Stimulated activated CD4-positive, alpha-beta T cell treated with anti-CD3 and anti-CD28 coated beads, Interleukin-12 subunit alpha, Interleukin-12 subunit beta, amount 100 ng/mL, for 48 hours (primary cell): Measurements from ENCODE around the gene PPP1R16B.
"Not testable (repeated sequence)": the region's sequence is repeated elsewhere in the genome, so short reads cannot be mapped to it uniquely, and the experiment has no call there.

Experiments
- DNase-seq, 3 donors: peaks; one replicate each; pipeline ENCODE4 v3.0.0-alpha.2; 2020; ENCODE audit warnings: low read depth in 2 of 3, low spot score in 1 of 3

Gene PPP1R16B

DNA sequence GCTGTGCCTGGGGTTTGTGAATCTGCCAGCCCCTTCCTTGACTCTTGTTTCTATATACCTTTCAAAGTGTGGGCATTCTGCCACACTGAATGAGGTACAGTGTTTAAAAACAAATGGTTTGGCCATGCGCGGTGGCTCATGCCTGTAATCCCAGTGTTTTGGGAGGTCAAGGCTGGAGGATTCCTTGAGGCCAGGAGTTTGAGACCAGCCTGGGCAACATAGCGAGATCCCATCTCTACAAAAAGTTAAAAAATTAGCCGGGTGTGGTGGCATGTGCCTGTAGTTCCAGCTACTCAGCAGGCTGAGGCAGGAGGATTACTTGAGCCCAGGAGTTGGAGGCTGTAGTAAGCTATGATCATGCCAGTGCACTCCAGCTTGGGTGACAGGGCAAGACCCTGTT lies 126.5 kb downstream of the PPP1R16B start:
- DNase-seq = no peak

- no peak for DNase-seq
Measured at GRCh38 chr20:38932457-38933120, 127.1 kb downstream of the PPP1R16B start.

DNA sequence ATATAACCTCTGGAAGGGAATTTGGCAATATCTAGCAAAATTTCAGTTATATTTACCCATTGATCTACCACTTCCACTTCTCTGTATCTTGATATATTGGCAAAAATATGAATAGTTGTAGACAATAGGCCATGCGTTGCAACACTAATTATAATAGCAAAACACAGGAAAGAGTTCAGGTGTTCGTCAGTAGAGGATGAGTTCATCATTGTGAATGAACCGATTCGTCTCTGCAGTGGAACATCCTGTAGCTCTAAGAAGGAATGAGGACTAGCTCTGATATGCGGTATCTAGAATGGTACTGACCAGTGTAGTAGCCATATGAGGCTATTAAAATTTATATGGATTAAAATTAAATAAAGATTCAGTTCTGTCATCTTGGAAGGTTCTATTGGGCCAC lies 129.0 kb downstream of the PPP1R16B start:
- no peak for DNase-seq

DNA sequence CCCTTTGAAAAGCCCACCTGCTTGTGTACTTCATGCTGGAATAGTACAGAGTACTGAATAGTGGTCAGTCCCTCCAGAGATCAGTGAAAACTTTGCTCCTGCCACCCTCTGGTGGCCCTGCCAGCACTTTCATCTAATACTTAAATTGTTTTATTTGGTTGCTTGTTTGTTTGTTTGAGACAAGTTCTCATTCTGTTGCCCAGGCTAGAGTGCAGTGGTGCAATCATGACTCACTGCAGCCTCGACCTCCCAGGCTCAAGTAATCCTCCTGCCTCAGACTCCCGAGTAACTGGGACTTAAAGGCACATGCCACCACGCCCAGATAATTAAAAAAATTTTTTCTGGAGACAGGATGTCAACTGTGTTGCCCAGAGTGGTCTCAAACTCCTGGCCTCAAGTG lies 129.8 kb downstream of the PPP1R16B start:
- DNase-seq = no peak

DNA sequence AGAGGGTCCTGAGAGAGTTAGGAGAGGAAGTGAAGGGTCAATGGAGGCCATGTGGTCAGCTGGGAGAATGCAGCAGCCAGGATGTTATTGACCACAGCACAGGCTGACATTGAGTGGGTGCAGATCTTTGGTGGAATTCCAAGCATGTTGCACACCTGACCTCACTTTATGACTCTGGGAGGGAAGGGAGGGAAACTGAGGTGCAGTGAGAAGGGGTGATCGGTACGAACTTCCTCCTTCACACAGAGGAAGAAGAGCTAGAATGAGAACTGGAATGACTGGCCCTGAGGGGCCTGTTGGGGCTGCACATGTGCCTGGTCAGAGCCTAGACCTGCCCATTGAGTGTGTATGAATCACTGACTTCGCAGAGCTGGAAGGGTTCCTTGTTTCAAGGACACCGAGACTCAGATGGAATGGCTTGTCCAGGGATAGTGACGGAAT lies 130.5 kb downstream of the PPP1R16B start:
- no peak for DNase-seq

DNA sequence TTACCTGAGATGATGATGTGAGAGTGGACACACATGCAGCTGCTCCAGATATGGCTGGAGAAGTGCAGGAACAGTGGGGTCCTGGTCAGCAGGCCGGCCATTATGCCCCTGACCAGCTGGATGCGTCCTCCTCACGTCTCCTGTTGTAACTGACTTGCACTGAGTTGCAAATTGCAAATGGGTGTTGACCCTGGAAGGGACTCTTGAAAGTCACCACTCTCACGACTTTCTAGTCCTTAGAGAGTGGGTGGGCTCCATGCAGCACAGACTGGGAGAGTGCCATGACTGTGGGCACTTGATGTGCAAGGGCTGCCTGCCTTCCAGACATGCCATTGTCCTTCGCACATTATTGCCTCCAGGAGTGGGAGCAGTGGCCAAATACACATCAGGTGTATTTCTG lies 131.5 kb downstream of the PPP1R16B start:
- no peak for DNase-seq

GRCh38 chr20:38937978-38938473 lies 132.5 kb downstream of the PPP1R16B start:
- DNase-seq = no peak

DNA sequence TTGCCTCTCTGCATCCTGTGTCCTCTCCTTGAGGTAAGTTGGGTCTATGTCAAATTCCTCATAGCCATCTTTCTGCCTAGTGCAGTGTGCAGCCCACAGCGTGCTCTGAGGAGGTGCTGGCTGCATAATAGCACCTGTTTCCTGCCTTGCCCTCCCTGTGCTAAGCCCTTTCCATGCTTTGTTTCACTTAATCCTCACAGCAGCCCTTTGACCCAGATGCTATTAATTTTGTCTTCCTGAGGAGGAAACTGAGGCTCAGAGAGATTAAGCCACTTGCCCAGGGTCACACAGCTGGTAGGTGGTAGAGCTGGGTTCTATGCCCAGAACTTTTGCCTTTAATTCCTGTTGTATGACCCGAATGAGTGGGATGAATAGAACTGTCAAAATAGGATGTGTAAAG lies 134.2 kb downstream of the PPP1R16B start:
- no peak for DNase-seq

DNA sequence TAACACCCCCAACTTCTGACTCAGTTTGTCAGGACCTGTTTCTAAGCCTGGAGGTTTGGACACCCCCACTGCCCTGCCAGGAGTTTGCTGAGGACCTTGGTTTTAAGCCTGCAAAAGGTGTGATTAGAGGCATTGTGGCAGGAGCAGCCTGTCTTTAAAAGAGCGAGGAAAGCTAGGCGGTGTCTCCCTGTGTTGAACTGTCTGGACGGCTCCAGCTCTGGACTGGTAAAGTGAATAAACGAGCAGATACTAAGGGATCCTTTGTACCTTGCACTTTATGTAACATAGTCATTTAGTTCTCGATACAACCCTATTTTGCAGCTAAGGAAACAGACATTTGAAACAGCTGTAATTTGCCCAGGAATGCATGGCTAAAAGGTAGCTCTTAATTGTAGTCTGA lies 135.1 kb downstream of the PPP1R16B start:
- DNase-seq = no peak

DNA sequence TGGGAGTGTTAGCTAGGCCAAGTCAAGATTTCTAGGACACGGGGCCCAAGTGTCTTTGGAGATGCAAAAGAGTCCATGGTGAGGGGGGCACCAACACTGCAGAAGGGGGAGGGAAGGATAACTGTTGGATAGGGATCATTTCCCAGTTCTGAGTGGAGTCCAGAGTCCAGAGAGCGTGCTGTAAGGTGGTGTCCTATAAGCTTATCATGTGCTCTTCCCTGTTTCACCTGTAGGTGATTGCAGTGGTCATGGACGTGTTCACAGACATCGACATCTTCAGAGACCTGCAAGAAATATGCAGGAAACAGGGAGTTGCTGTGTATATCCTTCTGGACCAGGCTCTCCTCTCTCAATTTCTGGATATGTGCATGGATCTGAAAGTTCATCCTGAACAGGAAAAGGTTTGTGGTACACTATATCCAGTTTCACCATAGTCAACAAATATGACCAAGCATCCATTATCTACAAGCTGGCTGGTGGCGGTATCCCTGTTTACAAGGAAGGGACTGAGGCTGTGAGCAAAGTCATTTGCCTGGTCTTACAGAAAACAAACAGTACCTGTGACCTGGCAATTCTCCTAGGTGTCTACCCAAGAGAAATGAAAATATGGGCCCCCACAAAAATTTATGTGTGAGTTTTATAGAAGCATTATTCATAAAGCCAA lies 136.4 kb downstream of the PPP1R16B start:
- DNase-seq = no peak

DNA sequence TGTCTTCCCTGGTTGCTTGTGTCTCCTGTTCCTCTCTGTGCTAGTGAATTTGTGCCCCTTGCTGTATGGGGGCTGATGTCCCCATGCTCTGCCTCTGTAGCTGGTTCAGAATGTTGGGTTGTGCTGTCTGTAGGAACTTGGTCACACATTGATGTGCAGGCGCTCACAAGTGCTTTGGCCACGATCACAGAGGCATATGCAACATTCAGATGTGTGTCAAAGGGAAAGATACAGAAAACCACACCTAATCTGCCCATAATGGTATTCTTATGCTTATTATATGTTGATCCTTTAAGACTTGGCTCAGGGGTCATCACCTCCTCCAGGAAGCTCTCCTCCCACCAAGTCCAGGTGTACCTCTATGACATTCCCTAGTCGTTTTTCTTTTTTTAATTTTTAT lies 139.5 kb downstream of the PPP1R16B start:
- DNase-seq = no peak

- no peak for DNase-seq
Measured at GRCh38 chr20:38946836-38947235, 141.3 kb downstream of the PPP1R16B start.

- no peak for DNase-seq
Measured at GRCh38 chr20:38947931-38948362, 142.4 kb downstream of the PPP1R16B start.

DNA sequence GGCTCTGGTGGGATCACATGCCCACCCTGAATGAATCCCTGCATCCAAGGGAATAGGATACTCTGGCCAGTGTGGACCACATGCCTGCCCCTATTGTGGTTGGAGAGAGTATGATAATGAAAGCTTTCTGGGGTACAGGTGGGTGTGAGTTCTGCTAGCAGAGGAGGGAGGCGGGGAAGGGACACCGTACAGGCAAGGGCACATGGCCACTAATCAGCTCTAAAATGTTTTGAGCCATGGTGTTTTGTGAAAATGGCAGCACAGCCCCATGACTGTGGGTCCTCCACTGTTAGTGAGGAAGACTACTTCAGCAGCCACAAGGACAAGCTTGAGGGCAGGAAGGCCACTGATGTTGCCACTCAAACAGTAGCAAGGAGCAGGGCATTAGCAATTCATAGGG lies 144.8 kb downstream of the PPP1R16B start:
- DNase-seq = no peak

- DNase-seq = no peak
Measured at GRCh38 chr20:38951611-38952010, 146.1 kb downstream of the PPP1R16B start.

- DNase-seq = no peak
Measured at GRCh38 chr20:38952153-38952552, 146.7 kb downstream of the PPP1R16B start.

DNA sequence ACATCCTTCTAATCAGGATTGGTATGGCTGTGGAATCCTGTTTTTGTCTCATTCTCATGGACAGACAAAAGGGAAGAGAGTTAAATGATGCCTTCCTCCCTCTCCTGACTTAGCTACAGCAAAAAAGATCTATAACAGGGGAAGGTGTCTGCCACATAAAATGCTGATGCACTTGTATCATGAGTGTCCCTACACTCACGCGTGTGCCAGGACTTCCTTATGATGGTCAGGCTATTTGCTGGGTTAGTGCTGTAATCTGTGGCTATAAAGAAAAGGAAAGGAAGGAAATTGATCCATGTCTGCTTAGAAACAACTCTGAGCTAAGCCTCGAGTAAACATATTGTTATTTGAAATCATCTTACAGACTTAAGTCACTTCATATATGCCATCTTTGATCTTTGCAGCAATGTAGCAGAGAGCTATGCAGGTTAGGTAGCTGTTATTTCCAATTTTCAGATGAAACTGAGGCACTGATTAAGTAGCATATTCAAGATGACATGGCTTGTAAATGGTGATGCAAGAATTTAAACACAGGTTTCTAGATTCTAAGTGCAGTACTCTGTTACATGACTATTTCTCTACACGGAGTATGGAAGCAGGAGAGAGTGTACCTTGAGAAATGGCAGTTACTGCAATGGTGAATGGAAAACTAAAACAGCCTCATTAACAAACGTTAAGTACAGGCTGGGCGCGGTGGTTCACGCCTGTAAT lies 148.3 kb downstream of the PPP1R16B start:
- DNase-seq = no peak

DNA sequence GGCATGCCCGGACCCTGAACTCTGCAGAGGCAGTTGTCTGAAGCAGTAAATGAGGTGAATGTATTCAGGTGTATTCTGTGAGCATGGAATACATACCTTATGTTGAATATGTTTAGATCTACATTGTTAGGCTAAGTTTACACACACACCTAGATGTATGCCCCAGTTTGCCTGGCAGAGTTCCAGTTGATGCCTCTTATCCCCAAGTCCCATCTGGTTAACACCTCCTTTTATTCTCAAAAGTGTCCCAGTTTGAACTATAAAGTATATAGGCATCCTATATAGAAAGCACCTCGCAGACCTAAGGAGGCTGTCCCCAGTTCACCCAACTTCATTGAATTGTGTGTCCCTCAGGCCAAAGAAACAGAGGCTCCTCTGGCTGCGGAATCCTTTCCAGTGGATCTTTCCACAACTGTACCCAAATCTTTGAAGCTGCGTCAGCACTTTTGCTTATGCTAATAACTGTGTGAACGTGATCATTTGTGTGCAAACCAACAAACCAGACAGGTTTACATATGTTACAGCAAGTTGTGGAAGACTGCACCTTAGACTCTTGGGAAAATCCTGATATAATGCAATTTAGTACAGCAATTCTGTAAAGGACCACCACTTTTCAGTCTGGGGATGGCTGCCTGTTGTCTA lies 151.9 kb downstream of the PPP1R16B start:
- no peak for DNase-seq

GRCh38 chr20:38957915-38958485 lies 152.5 kb downstream of the PPP1R16B start:
- no peak for DNase-seq

DNA sequence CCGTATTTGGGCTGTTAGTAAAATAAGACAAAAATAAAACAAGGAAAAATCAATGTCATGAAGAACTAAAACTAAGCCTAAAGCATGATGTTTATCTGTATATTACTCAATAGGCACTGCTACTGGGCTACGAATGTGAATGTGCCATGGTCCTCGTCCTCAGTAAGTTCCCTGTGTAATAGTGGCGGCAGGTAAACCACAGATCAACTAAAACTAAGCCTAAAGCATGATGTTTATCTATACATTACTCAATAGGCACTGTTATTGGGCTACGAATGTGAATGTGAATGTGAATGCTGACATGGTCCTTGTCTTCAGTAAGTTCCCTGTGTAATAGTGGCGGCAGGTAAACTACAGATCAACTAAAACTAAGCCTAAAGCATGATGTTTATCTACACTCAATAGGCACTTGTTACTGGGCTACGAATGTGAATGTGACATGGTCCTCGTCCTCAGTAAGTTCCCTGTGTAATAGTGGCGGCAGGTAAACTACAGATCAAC lies 154.7 kb downstream of the PPP1R16B start:
- not testable (repeated sequence) for DNase-seq

DNA sequence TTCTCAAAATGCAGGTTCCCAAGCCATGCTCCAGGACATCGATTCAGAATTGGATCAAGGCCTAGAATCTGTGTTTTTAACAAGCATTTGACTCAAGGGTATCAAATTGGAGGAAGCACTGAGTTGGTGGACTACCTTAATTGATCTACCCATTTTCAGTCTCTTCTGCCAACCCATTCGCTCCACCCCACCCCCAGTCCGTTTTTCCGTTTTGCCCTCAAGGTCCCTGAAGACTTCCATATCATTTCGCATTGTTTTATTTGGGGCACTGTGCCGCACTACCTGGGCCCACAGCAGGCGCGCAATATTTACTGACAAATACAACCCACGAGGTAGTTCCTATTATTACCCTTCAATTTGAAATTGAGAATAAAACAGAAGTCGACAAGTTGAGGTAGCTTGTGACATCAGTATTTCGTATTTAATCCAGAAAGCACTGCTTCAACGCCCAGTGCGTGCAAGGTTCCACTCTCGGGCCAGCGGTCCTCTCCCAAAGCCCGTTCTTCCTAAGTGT lies 156.1 kb downstream of the PPP1R16B start:
- peak; percentile 7 to 20 (median 7) for DNase-seq
